K562 (cell line): ENCODE measurements around the gene DSE. TPM values are rescaled to one million over a fixed set of nuclear protein-coding genes. Genes with fewer than 3 reads are reported as not detected.

ENCODE experiments used
- ATAC-seq: fragments of 200-7000 bp; cut with Tn5 transposase; 3 replicates; pipeline ENCODE4 v1.9.1; 2020; ENCODE audit warnings: moderate library complexity
- BruUV-seq: library from RNA; stranded (reverse); fragments of 400-500 nt; replicated peaks from 2 replicates; lab custom pipeline; 2021; lab: Mats Ljungman, UMichigan
- CTCF ChIA-PET: fragments of 300-600 bp; formaldehyde crosslinking; extraction: SDS; loops from one replicate; lab custom pipeline; 2021; ENCODE audit warnings: low intra/inter-chr PET ratio; lab: Yijun Ruan, JAX
- POLR2A ChIA-PET: fragments of 300-600, 350-650 bp; sonication (Branson Sonifier 250); formaldehyde crosslinking; extraction: SDS; loops from one replicate; lab custom pipeline; 2021; ENCODE audit warnings: antibody characterized with exemption, inconsistent platforms; lab: Yijun Ruan, JAX
- DNase-seq, 4 experiments: peaks; one replicate each; pipeline versions ENCODE4 v3.0.0 to v3.0.0-alpha.2; 2011 to 2018; ENCODE audit warnings: low spot score in 3 of 4, mixed read lengths in 3 of 4; ENCODE audit errors: extremely low read depth in 1 of 4
- FAIRE-seq: peaks from 2 replicates; lab custom pipeline; 2011; peaks lifted over from hg19 to GRCh38; lab: Jason Lieb, UNC
- H2AFZ ChIP-seq: 2 replicates; pipeline ENCODE4 v1.6.0; 2011; ENCODE audit warnings: low read depth, low read length, control low read depth, inconsistent platforms
- H3K27ac ChIP-seq: fragments of 200-600 bp; 3 replicates; pipeline ENCODE4 v1.8.0; 2011; ENCODE audit warnings: low read depth, mild to moderate bottlenecking, control low read depth, inconsistent platforms, low read length, moderate library complexity, mixed read lengths; ENCODE audit errors: extremely low read depth
- H3K27me3 ChIP-seq, 2 experiments: fragments of 300-600 bp in 1 of 2; 2 replicates in 1 of 2; 3 replicates in 1 of 2; pipeline versions ENCODE4 v1.6.0 to v1.8.0; 2011; ENCODE audit warnings: inconsistent platforms in 2 of 2, low read length in 2 of 2, mild to moderate bottlenecking in 1 of 2, mixed read lengths in 1 of 2, moderate library complexity in 1 of 2; ENCODE audit not compliant: control insufficient read depth in 2 of 2, insufficient read depth in 2 of 2
- H3K36me3 ChIP-seq: fragments of 300-600 bp; 3 replicates; pipeline ENCODE4 v1.8.0; 2011; ENCODE audit warnings: mild to moderate bottlenecking, low read length, inconsistent platforms; ENCODE audit not compliant: control insufficient read depth, insufficient read depth
- H3K4me1 ChIP-seq, 2 experiments: fragments of 200-600 bp in 1 of 2; replicated peaks in 1 of 2; 2 replicates in 1 of 2; 3 replicates in 1 of 2; pipeline versions ENCODE4 v1.5.1 to v1.8.0; 2011; ENCODE audit warnings: inconsistent platforms in 2 of 2, low read length in 2 of 2, mild to moderate bottlenecking in 1 of 2, mixed read lengths in 1 of 2, moderate library complexity in 1 of 2; ENCODE audit not compliant: control insufficient read depth in 2 of 2, insufficient read depth in 2 of 2
- H3K4me2 ChIP-seq: 2 replicates; pipeline ENCODE4 v1.6.1; 2011; ENCODE audit warnings: low read length, control low read depth, inconsistent platforms, mixed read lengths; ENCODE audit not compliant: insufficient read depth
- H3K4me3 ChIP-seq: fragments of 200-600 bp; sonication (generic), shearing (Covaris generic); 2 replicates; pipeline ENCODE4 v1.5.1; 2016; ENCODE audit warnings: control low read depth, inconsistent platforms
- H3K79me2 ChIP-seq: fragments of 200-600 bp; 3 replicates; pipeline ENCODE4 v1.8.0; 2011; ENCODE audit warnings: low read length, inconsistent platforms; ENCODE audit not compliant: control insufficient read depth, insufficient read depth
- H3K9ac ChIP-seq, 2 experiments: 2 replicates each; pipeline versions ENCODE4 v1.6.0 to v1.6.1; 2011; ENCODE audit warnings: low read depth in 2 of 2, low read length in 2 of 2, control low read depth in 1 of 2, inconsistent platforms in 1 of 2, mild to moderate bottlenecking in 1 of 2, mixed read lengths in 1 of 2; ENCODE audit not compliant: insufficient read depth in 1 of 2
- H3K9me1 ChIP-seq: one replicate; pipeline ENCODE4 v1.6.0; 2011; ENCODE audit warnings: inconsistent platforms, mild to moderate bottlenecking, low read length, moderate library complexity; ENCODE audit not compliant: control insufficient read depth, insufficient read depth
- H3K9me3 ChIP-seq: replicated peaks from 2 replicates; pipeline ENCODE4 v1.5.1; 2011; ENCODE audit warnings: low read depth, low read length, inconsistent platforms; ENCODE audit not compliant: control insufficient read depth, insufficient read depth
- H4K20me1 ChIP-seq: replicated peaks from 2 replicates; pipeline ENCODE4 v1.6.1; 2011; ENCODE audit warnings: low read length, inconsistent platforms, mixed read lengths; ENCODE audit not compliant: control insufficient read depth, insufficient read depth
- ARID3A ChIP-seq: IDR thresholded peaks from 2 replicates; pipeline ENCODE4 v1.6.1; 2012; ENCODE audit warnings: low read depth, low read length, improper control_type of control experiment, borderline replicate concordance
- BRF1 ChIP-seq: IDR thresholded peaks from 3 replicates; pipeline ENCODE4 v1.6.1; 2011; ENCODE audit warnings: borderline replicate concordance, mild to moderate bottlenecking; ENCODE audit not compliant: insufficient read length; ENCODE audit errors: extremely low read depth
- CEBPZ ChIP-seq: fragments of 150-350 bp; IDR thresholded peaks from 2 replicates; pipeline ENCODE4 v1.6.1; 2014; ENCODE audit warnings: low read depth, mild to moderate bottlenecking, low read length, borderline replicate concordance
- CGGBP1 ChIP-seq: fragments of 250-450 bp; sonication (Bioruptor Pico); IDR thresholded peaks from 2 replicates; pipeline ENCODE4 v1.9.0; 2021; ENCODE audit warnings: mild to moderate bottlenecking
- E2F4 ChIP-seq: sonication (generic); formaldehyde crosslinking; IDR thresholded peaks from 2 replicates; pipeline ENCODE4 v1.8.0; 2022; ENCODE audit warnings: mild to moderate bottlenecking, low read depth, missing genetic modification reagents
- FOXO4 ChIP-seq: fragments of 450-650 bp; formaldehyde crosslinking; IDR thresholded peaks from 2 replicates; pipeline ENCODE4 v1.4.0; 2020; ENCODE audit warnings: mild to moderate bottlenecking, moderate library complexity
- HSF4 ChIP-seq: fragments of 250-450 bp; sonication (Bioruptor Pico); IDR thresholded peaks from 2 replicates; pipeline ENCODE4 v2.1.2; 2022; ENCODE audit warnings: mild to moderate bottlenecking, moderate library complexity, borderline replicate concordance
- MYBL2 ChIP-seq, 2 experiments: fragments of 450-650 bp in 1 of 2; sonication (generic) in 1 of 2; formaldehyde crosslinking in 1 of 2; IDR thresholded peaks; 2 replicates each; pipeline versions ENCODE4 v1.6.1 to v1.8.1; 2017 to 2022; ENCODE audit warnings: borderline replicate concordance in 1 of 2, inconsistent platforms in 1 of 2, low read depth in 1 of 2, mild to moderate bottlenecking in 1 of 2, missing genetic modification reagents in 1 of 2, moderate library complexity in 1 of 2
- POLR2AphosphoS2 ChIP-seq: IDR thresholded peaks from 2 replicates; pipeline ENCODE4 v1.6.1; 2012; ENCODE audit warnings: low read length, improper control_type of control experiment
- RBM17 ChIP-seq: fragments of 200-400 bp; formaldehyde crosslinking; IDR thresholded peaks from 2 replicates; pipeline ENCODE4 v1.6.1; 2017; ENCODE audit warnings: low read depth, mild to moderate bottlenecking, low read length, borderline replicate concordance
- SLC30A9 ChIP-seq: fragments of 250-450 bp; sonication (Bioruptor Pico); IDR thresholded peaks from 2 replicates; pipeline ENCODE4 v1.8.0; 2022; ENCODE audit warnings: mild to moderate bottlenecking, moderate library complexity
- ZNF23 ChIP-seq: fragments of 250-450 bp; sonication (Bioruptor Pico); IDR thresholded peaks from 2 replicates; pipeline ENCODE4 v1.4.0; 2020; ENCODE audit warnings: mild to moderate bottlenecking
- WGBS: fragments of 100-300 bp; shearing (Covaris generic); methylation state at CpG from one replicate; pipeline ENCODE4 v1.1.6; 2016; ENCODE audit warnings: low coverage, mixed read lengths; ENCODE audit not compliant: insufficient coverage; ENCODE audit errors: missing lambda C conversion rate; 5-methylcytosine and 5-hydroxymethylcytosine counted together
- in situ Hi-C: fragments of 300-500 bp; cut with MboI; formaldehyde crosslinking; loops from 4 replicates; pipeline ENCODE4 v1.15.0; 2018; ENCODE audit warnings: inconsistent platforms, mixed read lengths
- intact Hi-C: fragments of 100-400 bp; cut with micrococcal nuclease; formaldehyde crosslinking; loops from 2 replicates; pipeline ENCODE4 v1.14.2; 2022
- polyA plus RNA-seq, 8 experiments: library from polyadenylated mRNA; depleted of rRNA in 4 of 8; stranded (reverse) in 5 of 8; unstranded in 3 of 8; fragments of >200 nt; fragmentation: Nextera tagmentation in 2 of 8; fragmentation: Illumina TruSeq in 1 of 8; extraction: Ambion mirVana in 2 of 8; extraction: Trizol in 1 of 8; gene quantifications; 2 replicates each; pipeline versions ENCODE4 v1.2.1 to v1.2.3, GENCODE V29; 2011 to 2014; ENCODE audit warnings: inconsistent platforms in 1 of 8, missing spikeins in 1 of 8
- total RNA-seq, 7 experiments: library from RNA; depleted of rRNA in 6 of 7; stranded (reverse); fragments of >200 nt in 6 of 7; fragmentation: Illumina TruSeq in 2 of 7; extraction: Trizol in 2 of 7; gene quantifications; 2 replicates each; pipeline versions ENCODE4 v1.2.1 to v1.2.3, GENCODE V29; 2011 to 2021; ENCODE audit warnings: low replicate concordance in 1 of 7

DSE gene
- total and polyA plus RNA-seq, 9 of the 15 experiments (the other 6 are each of a cell fraction or from before 2014, with no cell fraction given): 0.49 to 1.7 (median 0.79) TPM

GRCh38 chr6:116399287-116399686, 28.5 kb downstream of the DSE start:
- ATAC-seq: no peak; the same call in 2 of the 3 replicates
- CTCF ChIA-PET: no interaction called here
- peaks cover 4% of the 10 kb centered on the region in 2 experiments; a peak in 2 of 5 replicates for H3K27me3 ChIP-seq
- no peaks in the 10 kb centered on the region for H3K9me1 ChIP-seq
- H3K36me3 ChIP-seq: no peaks in the 10 kb centered on the region
- intact Hi-C loops (no loop called here), in situ Hi-C loops (no loop called here)
- DNase-seq: no peak
- H3K9me3 ChIP-seq: no peaks in the 10 kb centered on the region
- no peak for FAIRE-seq
- H2AFZ ChIP-seq: no peak overlapping the region
- WGBS: 7% methylated on average over 12 of the region's 12 CpGs
- no peaks in the 10 kb centered on the region for H3K79me2 ChIP-seq
- no peak overlapping the region for H3K9ac ChIP-seq
- no peaks in the 10 kb centered on the region for H4K20me1 ChIP-seq
- POLR2A ChIA-PET: no interaction called here
- H3K4me3 ChIP-seq: no peak overlapping the region
- no peak overlapping the region for H3K4me2 ChIP-seq
- BruUV-seq: no TSS peak
- no peaks in the 10 kb centered on the region for H3K4me1 ChIP-seq
- no peak for TF ChIP-seq CEBPZ
- no peak for TF ChIP-seq SLC30A9 (CRISPR knock-in tag)
- no peak for TF ChIP-seq MYBL2 (IDR thresholded peaks at IDR 0.05; ENCODE audit: low read depth)
- TF ChIP-seq MYBL2 (CRISPR knock-in tag; IDR thresholded peaks at IDR 0.05; ENCODE audit: borderline replicate concordance): no peak
- no peak for TF ChIP-seq ZNF23 (CRISPR knock-in tag)
- TF ChIP-seq POLR2AphosphoS2: no peak
- TF ChIP-seq E2F4 (CRISPR knock-in tag): no peak
- TF ChIP-seq CGGBP1: no peak
- no peak for TF ChIP-seq FOXO4 (CRISPR knock-in tag)
- no peak for TF ChIP-seq HSF4 (CRISPR knock-in tag)
- TF ChIP-seq ARID3A: no peak
- no peak for TF ChIP-seq BRF1
- no peak for TF ChIP-seq RBM17
- H3K27ac ChIP-seq: no peak overlapping the region
